Measurements from ENCODE around the gene SDR42E2. TPM values are rescaled to one million over a fixed set of nuclear protein-coding genes. Genes with fewer than 3 reads are reported as not detected.

The SDR42E2 gene
- total RNA-seq, 1 donor from 2014 or later: not detected

- Mint-ChIP-seq H3K27ac (no peak overlapping the region), H3K4me1 (no peaks in the 10 kb centered on the region), H3K4me3 (no peak overlapping the region), H3K9me3 (no peaks in the 10 kb centered on the region), H3K36me3 (peaks cover 2% of the 10 kb centered on the region), H3K27me3 (ENCODE audit: insufficient read depth, low read depth) (no peaks in the 10 kb centered on the region)
- Histone ChIP-seq H3K27me3 (no peaks in the 10 kb centered on the region), H4K20me1 (ENCODE audit: low read depth) (no peaks in the 10 kb centered on the region), H3K9ac (no peak overlapping the region), H3K4me1 (no peaks in the 10 kb centered on the region), H2AFZ (replicated peaks) (no peak overlapping the region), H3K9me3 (ENCODE audit: low read depth) (no peaks in the 10 kb centered on the region), H3K27ac (no peak overlapping the region), H3K4me3 (no peak overlapping the region), H3K36me3 (no peaks in the 10 kb centered on the region), H3F3A (ENCODE audit: low read depth) (no peaks in the 10 kb centered on the region), H3K4me2 (no peak overlapping the region), H3K79me2 (ENCODE audit: low read depth) (no peaks in the 10 kb centered on the region)
- no peak for TF ChIP-seq EZH2phosphoT487 (IDR thresholded peaks at IDR 0.05)
- no peak for TF ChIP-seq EZH2 (IDR thresholded peaks at IDR 0.05)
- no peak for DNase-seq (ENCODE audit: low spot score)
Observed at GRCh38 chr16:22240023-22240710, 77.9 kb downstream of the SDR42E2 start.

Other genes starting within 250 kb of the SDR42E2 start
- gene UQCRC2, start 209.1 kb upstream of the SDR42E2 start, total RNA-seq (ENCODE audit: low replicate concordance): 175 and 206 TPM in 2 replicates
- not detected in 2 replicates for gene PDZD9, start 161.4 kb upstream of the SDR42E2 start, total RNA-seq (ENCODE audit: low replicate concordance)
- gene MOSMO, start 154.4 kb upstream of the SDR42E2 start, total RNA-seq (ENCODE audit: low replicate concordance): 22.9 and 35.2 TPM in 2 replicates
- 0.56 and 1.0 TPM in 2 replicates for gene VWA3A, start 70.0 kb upstream of the SDR42E2 start, total RNA-seq (ENCODE audit: low replicate concordance)
- 9.0 and 12.3 TPM in 2 replicates for gene EEF2K, start 43.8 kb downstream of the SDR42E2 start, total RNA-seq (ENCODE audit: low replicate concordance)
- gene POLR3E, start 134.9 kb downstream of the SDR42E2 start, total RNA-seq (ENCODE audit: low replicate concordance): 55.1 and 91.3 TPM in 2 replicates
- gene CDR2, start 212.1 kb downstream of the SDR42E2 start, total RNA-seq (ENCODE audit: low replicate concordance): 20.4 and 28.0 TPM in 2 replicates